Ectodermal cell (in vitro differentiated cells): ENCODE data around the gene SRRM5.
"Not testable (repeated sequence)": the region's sequence is repeated elsewhere in the genome, so short reads cannot be mapped to it uniquely, and the experiment has no call there.

ENCODE experiments used
- H3K27ac ChIP-seq: 2 replicates; pipeline ENCODE4 v1.7.0; 2013; ENCODE audit warnings: mild to moderate bottlenecking, low read depth, low read length; ENCODE audit not compliant: insufficient read depth, poor library complexity, severe bottlenecking
- H3K27me3 ChIP-seq: 2 replicates; pipeline ENCODE4 v1.7.0; 2013; ENCODE audit warnings: mild to moderate bottlenecking, low read length; ENCODE audit not compliant: insufficient read depth, control insufficient read depth, poor library complexity, severe bottlenecking
- H3K36me3 ChIP-seq: one replicate; pipeline ENCODE4 v1.7.0; 2013; ENCODE audit warnings: low read length; ENCODE audit not compliant: control insufficient read depth, insufficient read depth
- H3K4me1 ChIP-seq: one replicate; pipeline ENCODE4 v1.7.0; 2013; ENCODE audit warnings: low read length; ENCODE audit not compliant: control insufficient read depth, insufficient read depth
- H3K4me3 ChIP-seq: 2 replicates; pipeline ENCODE4 v1.7.0; 2013; ENCODE audit warnings: low read depth, low read length, control low read depth; ENCODE audit not compliant: insufficient read depth
- H3K9me3 ChIP-seq: 2 replicates; pipeline ENCODE4 v1.7.0; 2013; ENCODE audit warnings: mild to moderate bottlenecking, low read length, moderate library complexity; ENCODE audit not compliant: control insufficient read depth
- WGBS, 2 experiments: methylation state at CpG; one replicate each; pipeline ENCODE4 v1.1.7; 2013; ENCODE audit warnings: missing lambda C conversion rate in 2 of 2; 5-methylcytosine and 5-hydroxymethylcytosine counted together

The SRRM5 gene

DNA sequence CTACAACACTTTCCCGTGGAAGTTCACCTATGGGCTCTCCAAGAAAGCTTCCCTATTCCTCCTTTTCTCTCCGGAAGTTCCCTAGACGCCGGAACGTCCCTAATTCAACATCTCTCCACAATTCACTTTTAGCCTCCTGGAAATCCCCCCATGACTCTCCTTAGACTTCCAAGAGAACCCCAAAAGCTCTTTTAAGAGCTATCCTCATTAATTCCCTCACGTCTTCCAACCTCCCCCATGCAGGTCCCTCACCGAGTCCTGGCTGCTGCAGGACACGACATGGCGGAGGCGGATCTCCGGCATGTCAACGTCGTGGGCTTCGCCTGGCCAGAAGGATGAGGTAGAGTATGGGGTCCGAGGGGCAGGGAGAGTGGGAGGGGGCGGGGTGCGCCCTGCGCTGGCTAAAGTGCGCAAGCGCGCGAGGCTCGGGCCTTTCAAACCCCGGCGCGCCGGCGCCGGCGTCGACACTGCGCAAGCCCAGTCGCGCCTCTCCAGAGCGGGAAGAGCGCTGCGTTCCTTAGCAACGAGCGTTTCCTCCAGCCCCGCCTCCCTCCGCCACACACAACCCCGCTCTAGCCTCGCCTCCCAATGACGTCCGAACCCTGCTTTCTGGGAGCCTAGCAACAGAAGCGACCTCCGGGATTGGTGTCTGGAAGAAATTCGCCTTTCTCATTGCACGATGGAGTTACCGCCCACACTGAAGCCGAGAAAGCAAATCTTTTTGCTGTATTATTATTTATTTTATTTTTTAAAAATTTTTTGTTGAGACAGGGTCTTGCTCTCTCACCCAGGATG, 36.5 kb upstream of the SRRM5 start, which contains the start of the genes PINLYP and XRCC1:
Gene PINLYP (plus strand): TSS at position 646 of the 795 bp plus-strand sequence. CDS start 1,391 bp downstream, outside the sequence.
Gene XRCC1 (minus strand): TSS at position 372 of the 795 bp plus-strand sequence. CDS start 69 bp downstream, at position 303.
- Histone ChIP-seq H3K27ac (peak within 1 kb of the TSS; percentile 21), H3K27me3 (no peaks in the 10 kb centered on the region), H3K9me3 (no peaks in the 10 kb centered on the region), H3K4me3 (peak within 1 kb of the TSS; percentile 82), H3K36me3 (no peaks in the 10 kb centered on the region), H3K4me1 (peaks cover 4% of the 10 kb centered on the region)
- WGBS, 2 experiments = 0 to 1% methylated on average over 49 to 50 of the region's 51 CpGs

DNA sequence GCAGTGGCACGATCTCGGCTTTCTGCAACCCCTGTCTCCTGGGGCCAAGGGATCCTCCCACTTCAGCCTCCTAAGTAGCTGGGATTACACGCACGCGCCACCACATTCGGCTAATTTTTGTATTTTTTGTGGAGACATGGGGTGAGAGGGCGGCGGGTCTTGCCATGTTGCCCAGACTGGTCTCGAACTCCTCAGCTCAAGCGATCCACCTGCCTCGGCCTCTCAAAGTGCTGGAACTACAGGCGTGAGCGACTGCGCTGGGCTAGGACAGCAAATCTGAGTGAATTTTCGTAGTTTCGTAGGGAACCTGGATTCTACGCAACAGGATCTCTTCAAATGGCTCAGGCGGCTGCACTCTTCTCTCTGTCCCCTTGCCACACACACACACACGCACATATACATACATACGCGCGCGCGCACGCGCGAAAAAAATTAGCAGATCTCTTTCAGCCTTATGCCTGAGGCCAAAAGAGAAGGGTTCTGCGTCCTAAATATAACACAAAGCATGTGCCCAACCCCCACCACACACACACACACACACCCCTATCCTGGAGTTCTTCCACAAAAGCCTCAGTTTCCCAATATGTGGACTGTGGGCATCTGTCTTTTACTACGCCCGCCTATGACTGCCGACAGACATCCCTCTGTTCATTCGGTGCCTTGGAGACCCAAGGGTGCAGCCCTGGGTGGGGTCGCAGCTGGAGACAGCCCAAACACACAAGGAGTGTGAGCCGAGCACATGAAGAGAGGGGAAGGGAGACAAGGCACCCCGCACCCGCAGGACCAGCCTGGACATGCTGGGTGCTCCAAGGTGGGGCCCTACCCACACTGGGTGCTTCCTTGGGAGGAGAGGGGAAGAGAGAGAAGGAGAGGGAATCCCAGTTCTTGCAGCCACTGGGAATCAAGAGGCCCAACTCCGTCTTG, 35.7 kb upstream of the SRRM5 start:
- 87 to 88% methylated on average over 37 of the region's 37 CpGs for WGBS, 2 experiments
- Histone ChIP-seq H3K27ac (no peak overlapping the region), H3K9me3 (no peaks in the 10 kb centered on the region), H3K36me3 (no peaks in the 10 kb centered on the region), H3K4me3 (peak overlapping the region; percentile 7), H3K27me3 (no peaks in the 10 kb centered on the region), H3K4me1 (peaks cover 4% of the 10 kb centered on the region)

DNA sequence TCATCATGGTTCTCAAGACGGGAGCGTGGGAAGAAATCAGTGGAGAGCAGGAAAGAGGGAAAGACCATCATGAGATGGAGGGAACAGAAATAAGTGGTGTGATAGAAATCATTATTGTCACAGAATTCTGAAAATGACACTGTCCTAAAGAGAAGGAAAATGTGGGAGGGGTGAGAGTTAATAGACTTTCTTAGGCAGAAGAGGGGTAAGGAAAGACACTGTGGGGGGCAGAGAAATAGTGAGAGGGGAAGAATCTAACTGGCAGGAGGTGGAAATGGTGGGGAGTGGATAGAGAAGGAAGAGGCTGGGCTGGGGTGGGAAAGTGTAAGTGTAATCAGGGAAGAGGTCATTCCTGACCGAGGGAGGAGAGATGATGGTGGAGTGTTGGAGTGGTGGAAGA, 33.1 kb upstream of the SRRM5 start:
- H3K4me3 ChIP-seq = no peak overlapping the region
- peaks cover 4% of the 10 kb centered on the region for H3K4me1 ChIP-seq
- no peaks in the 10 kb centered on the region for H3K27me3 ChIP-seq
- no peaks in the 10 kb centered on the region for H3K36me3 ChIP-seq
- H3K9me3 ChIP-seq = no peaks in the 10 kb centered on the region
- no peak overlapping the region for H3K27ac ChIP-seq
- WGBS, 2 experiments = 89 to 95% methylated on average over 3 of the region's 3 CpGs

DNA sequence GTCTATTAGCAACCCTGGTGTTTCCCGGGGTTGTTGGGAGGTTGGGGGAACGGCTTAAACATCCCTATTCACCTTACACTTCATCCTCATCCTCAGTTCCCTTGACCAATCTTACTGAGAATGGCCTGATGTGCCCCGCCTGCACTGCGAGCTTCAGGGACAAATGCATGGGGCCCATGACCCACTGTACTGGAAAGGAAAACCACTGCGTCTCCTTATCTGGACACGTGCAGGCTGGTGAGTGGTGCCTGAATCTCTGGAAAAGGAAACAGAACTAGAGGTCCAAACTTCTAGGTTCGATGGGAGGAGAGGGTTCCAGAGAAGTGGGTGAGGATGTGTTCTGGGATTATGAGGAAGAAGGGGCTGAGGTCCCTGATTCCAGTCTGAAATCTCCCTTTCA, 30.4 kb upstream of the SRRM5 start:
- H3K4me3 ChIP-seq = no peak overlapping the region
- no peaks in the 10 kb centered on the region for H3K4me1 ChIP-seq
- H3K9me3 ChIP-seq = no peaks in the 10 kb centered on the region
- no peak overlapping the region for H3K27ac ChIP-seq
- WGBS, 2 experiments = 78 to 79% methylated on average over 7 of the region's 7 CpGs
- H3K27me3 ChIP-seq = no peaks in the 10 kb centered on the region
- H3K36me3 ChIP-seq = no peaks in the 10 kb centered on the region

DNA sequence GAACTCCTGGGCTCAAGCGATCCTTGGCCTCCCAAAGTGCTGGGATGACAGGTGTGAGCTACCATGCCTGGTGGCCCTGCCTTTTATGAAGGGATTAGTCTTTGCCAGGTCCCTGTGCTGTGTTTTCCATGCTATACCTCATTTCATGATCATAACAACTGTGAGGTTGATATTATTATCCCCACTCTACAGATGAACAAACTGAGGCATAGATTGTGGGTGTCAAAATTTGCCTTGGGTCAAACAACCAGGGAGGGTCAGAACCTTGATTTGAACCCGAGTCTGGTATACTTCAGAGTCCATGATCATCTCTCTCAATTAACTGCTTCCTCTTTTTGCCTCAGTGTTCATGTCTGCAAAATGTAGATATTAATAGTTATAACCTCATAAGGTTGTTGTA, 29.4 kb upstream of the SRRM5 start:
- 93 to 99% methylated on average over 2 of the region's 2 CpGs for WGBS, 2 experiments
- Histone ChIP-seq H3K4me3 (no peak overlapping the region), H3K27ac (no peak overlapping the region), H3K4me1 (no peaks in the 10 kb centered on the region), H3K9me3 (no peaks in the 10 kb centered on the region), H3K27me3 (no peaks in the 10 kb centered on the region), H3K36me3 (no peaks in the 10 kb centered on the region)

DNA sequence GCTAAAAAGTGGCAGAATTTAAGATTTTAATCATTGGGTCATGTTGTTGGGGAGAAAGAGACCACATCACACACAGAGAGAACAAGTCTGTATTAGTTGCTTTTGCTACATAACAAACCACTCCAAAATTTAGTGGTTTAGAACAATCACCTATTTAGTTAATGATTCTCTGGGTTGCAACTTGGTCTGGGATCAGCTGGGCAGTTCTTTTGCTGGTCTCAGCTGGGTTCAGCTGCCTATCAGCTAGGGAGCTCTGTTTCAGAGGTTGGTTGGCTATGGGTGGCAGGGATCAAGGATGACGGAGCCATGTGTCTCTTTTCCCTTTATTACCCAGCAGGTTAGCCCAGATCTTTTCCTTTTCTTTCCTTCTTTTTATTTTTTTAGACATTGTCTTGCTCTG, 27.4 kb upstream of the SRRM5 start:
- Histone ChIP-seq H3K27me3 (no peaks in the 10 kb centered on the region), H3K9me3 (no peaks in the 10 kb centered on the region), H3K4me1 (no peaks in the 10 kb centered on the region), H3K4me3 (no peak overlapping the region), H3K27ac (no peak overlapping the region), H3K36me3 (peaks cover 6% of the 10 kb centered on the region)
- WGBS, 2 experiments = 77 to 85% methylated on average over 1 of the region's 1 CpG

DNA sequence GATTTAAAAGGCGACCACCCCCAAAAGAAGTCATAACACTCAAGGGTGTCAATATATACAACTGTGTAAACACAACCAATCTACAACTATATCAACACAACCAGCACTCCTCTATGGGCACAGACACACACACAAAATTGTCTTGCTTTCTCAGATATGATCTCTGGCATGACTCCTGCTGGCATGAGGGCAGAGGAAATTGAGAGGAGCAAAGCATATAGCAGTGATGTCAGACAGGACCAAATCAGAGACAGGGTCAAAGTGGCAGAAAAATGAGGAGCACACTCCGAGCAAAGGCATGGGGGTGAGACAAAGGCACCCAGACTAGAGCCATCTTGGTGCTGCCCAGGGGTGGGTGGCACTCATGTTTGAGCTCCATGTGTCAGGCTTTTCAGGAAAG, 25.5 kb upstream of the SRRM5 start:
- Histone ChIP-seq H3K27ac (no peak overlapping the region), H3K27me3 (no peaks in the 10 kb centered on the region), H3K9me3 (no peaks in the 10 kb centered on the region), H3K4me1 (no peaks in the 10 kb centered on the region), H3K4me3 (no peak overlapping the region), H3K36me3 (peaks cover 6% of the 10 kb centered on the region)
- whole genome bisulfite sequencing, 2 experiments = 90 to 94% methylated on average over 2 of the region's 2 CpGs

DNA sequence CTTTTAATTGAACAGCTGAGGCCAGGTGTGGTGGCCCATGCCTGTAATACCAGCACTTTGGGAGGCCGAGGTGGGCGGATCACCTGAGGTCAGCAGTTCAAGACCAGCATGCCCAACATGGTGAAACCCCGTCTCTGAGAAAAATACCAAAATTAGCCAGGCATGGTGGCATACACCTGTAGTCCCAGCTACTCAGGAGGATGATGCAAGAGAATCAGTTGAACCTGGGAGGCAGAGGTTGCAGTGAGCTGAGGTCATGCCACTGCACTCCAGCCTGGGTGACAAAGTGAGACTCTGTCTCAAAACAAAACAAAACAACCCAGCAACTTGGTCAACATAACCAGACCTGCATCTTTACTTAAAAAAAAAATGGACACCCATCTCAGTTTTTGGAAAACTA, 24.9 kb upstream of the SRRM5 start:
- H3K36me3 ChIP-seq, H3K27ac ChIP-seq, H3K9me3 ChIP-seq, H3K4me3 ChIP-seq, H3K27me3 ChIP-seq, H3K4me1 ChIP-seq: not testable (repeated sequence)
- 92 to 95% methylated on average over 3 of the region's 3 CpGs for WGBS, 2 experiments

DNA sequence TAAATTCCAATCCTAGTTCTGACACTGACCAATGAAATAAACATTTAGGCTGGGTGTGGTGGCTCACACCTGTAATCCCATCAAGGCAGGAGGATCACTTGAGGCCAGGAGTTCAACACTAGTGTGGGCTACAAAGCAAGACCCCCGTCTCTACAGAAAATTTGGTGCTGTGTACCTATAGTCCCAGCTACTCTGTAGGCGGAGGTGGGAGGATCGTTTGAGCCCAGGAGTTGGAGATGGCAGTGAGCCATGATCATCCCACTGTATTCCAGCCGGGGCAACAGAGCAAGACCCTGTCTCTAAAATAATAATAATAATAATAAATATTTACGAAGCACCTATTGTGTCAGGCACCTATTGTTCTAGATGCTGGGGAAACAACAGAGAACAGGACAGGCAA, 22.6 kb upstream of the SRRM5 start:
- Histone ChIP-seq H3K27me3 (no peaks in the 10 kb centered on the region), H3K4me3 (no peak overlapping the region), H3K36me3 (peaks cover 31% of the 10 kb centered on the region), H3K4me1 (no peaks in the 10 kb centered on the region), H3K9me3 (no peaks in the 10 kb centered on the region), H3K27ac (no peak overlapping the region)
- WGBS, 2 experiments = 90 to 94% methylated on average over 4 of the region's 5 CpGs

DNA sequence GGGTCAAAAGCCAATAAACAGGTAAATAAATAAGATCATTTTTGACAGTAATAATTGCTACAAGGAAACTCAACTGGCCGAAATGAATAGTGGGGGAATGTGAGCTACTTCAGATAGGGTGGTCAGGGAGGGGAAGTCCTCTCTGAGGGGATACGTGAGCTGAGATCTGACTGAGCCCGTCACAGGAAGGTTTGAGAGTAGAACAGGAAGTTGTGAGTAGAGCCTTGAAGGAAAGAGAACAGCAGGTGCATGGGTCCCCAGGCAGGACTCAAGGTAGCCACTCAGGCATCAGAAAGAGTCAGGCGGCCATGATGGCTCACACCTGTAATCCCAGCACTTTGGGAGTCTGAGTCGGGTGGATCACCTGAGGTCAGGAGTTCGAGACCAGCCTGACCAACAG, 22.2 kb upstream of the SRRM5 start:
- no peak overlapping the region for H3K4me3 ChIP-seq
- WGBS, 2 experiments = 94 to 95% methylated on average over 6 of the region's 6 CpGs
- peaks cover 31% of the 10 kb centered on the region for H3K36me3 ChIP-seq
- H3K4me1 ChIP-seq = no peaks in the 10 kb centered on the region
- no peaks in the 10 kb centered on the region for H3K27me3 ChIP-seq
- H3K9me3 ChIP-seq = no peaks in the 10 kb centered on the region
- no peak overlapping the region for H3K27ac ChIP-seq
